SK-N-SH treated with all-trans-retinoic acid at 6 μM for 48 hours (cell line): ENCODE results near the gene AAR2.

Experiments used
- ATAC-seq: fragments of 200-7000 bp; cut with Tn5 transposase; 3 replicates; pipeline ENCODE4 v1.9.1; 2020; ENCODE audit warnings: mild to moderate bottlenecking, moderate library complexity
- ARNTL ChIP-seq: fragments of 450-650 bp; formaldehyde crosslinking; IDR thresholded peaks from 2 replicates; pipeline ENCODE4 v1.5.0; 2020; ENCODE audit warnings: low read depth, mild to moderate bottlenecking, moderate library complexity, borderline replicate concordance
- BACH2 ChIP-seq: fragments of 250-450 bp; sonication (Bioruptor Pico); IDR thresholded peaks from 2 replicates; pipeline ENCODE4 v1.9.0; 2021; ENCODE audit warnings: mild to moderate bottlenecking, borderline replicate concordance
- CSDC2 ChIP-seq: fragments of 250-450 bp; sonication (Bioruptor Pico); IDR thresholded peaks from 2 replicates; pipeline ENCODE4 v1.5.0; 2020; ENCODE audit warnings: mild to moderate bottlenecking, moderate library complexity
- ESRRG ChIP-seq: fragments of 250-450 bp; sonication (Bioruptor Pico); IDR thresholded peaks from 2 replicates; pipeline ENCODE4 v1.6.1; 2021; ENCODE audit warnings: mild to moderate bottlenecking
- GLIS3 ChIP-seq: fragments of 250-450 bp; sonication (Bioruptor Pico); IDR thresholded peaks from 2 replicates; pipeline ENCODE4 v1.5.0; 2020; ENCODE audit warnings: mild to moderate bottlenecking, moderate library complexity
- ISL1 ChIP-seq: fragments of 250-450 bp; sonication (Bioruptor Pico); IDR thresholded peaks from 2 replicates; pipeline ENCODE4 v2.1.2; 2022; ENCODE audit warnings: mild to moderate bottlenecking, moderate library complexity
- OSR1 ChIP-seq: fragments of 250-450 bp; sonication (Bioruptor Pico); IDR thresholded peaks from 2 replicates; pipeline ENCODE4 v1.8.0; 2022; ENCODE audit warnings: moderate library complexity, mild to moderate bottlenecking, inconsistent platforms
- PPARA ChIP-seq: fragments of 250-450 bp; sonication (Bioruptor Pico); IDR thresholded peaks from 2 replicates; pipeline ENCODE4 v1.5.0; 2020; ENCODE audit warnings: mild to moderate bottlenecking, borderline replicate concordance
- RARB ChIP-seq: fragments of 250-450 bp; sonication (Bioruptor Pico); IDR thresholded peaks from 2 replicates; pipeline ENCODE4 v1.8.0; 2021; ENCODE audit warnings: mild to moderate bottlenecking, moderate library complexity
- SNAI2 ChIP-seq: fragments of 250-450 bp; sonication (Bioruptor Pico); IDR thresholded peaks from 2 replicates; pipeline ENCODE4 v1.5.0; 2020; ENCODE audit warnings: mild to moderate bottlenecking, moderate library complexity
- TCF4 ChIP-seq: fragments of 250-450 bp; sonication (Bioruptor Pico); IDR thresholded peaks from 2 replicates; pipeline ENCODE4 v1.8.0; 2021; ENCODE audit warnings: mild to moderate bottlenecking, moderate library complexity, borderline replicate concordance
- TOX ChIP-seq: fragments of 250-450 bp; sonication (Bioruptor Pico); IDR thresholded peaks from 2 replicates; pipeline ENCODE4 v1.8.0; 2021; ENCODE audit warnings: mild to moderate bottlenecking, moderate library complexity, borderline replicate concordance
- ZC3H10 ChIP-seq: fragments of 250-450 bp; sonication (Bioruptor Pico); IDR thresholded peaks from 2 replicates; pipeline ENCODE4 v1.5.1; 2021; ENCODE audit warnings: mild to moderate bottlenecking, moderate library complexity
- ZFP3 ChIP-seq: fragments of 250-450 bp; sonication (Bioruptor Pico); IDR thresholded peaks from 2 replicates; pipeline ENCODE4 v1.5.0; 2020; ENCODE audit warnings: mild to moderate bottlenecking, moderate library complexity
- ZFP30 ChIP-seq: fragments of 450-650 bp; formaldehyde crosslinking; IDR thresholded peaks from 2 replicates; pipeline ENCODE4 v1.5.0; 2022; ENCODE audit warnings: mild to moderate bottlenecking, moderate library complexity
- ZNF565 ChIP-seq: fragments of 450-650 bp; formaldehyde crosslinking; conservative IDR thresholded peaks from 2 replicates; pipeline ENCODE4 v1.5.0; 2020; ENCODE audit warnings: low read depth, mild to moderate bottlenecking, moderate library complexity
- ZNF70 ChIP-seq: fragments of 450-650 bp; formaldehyde crosslinking; IDR thresholded peaks from 2 replicates; pipeline ENCODE4 v1.5.0; 2020; ENCODE audit warnings: mild to moderate bottlenecking, moderate library complexity
- ZNF8 ChIP-seq: fragments of 450-650 bp; formaldehyde crosslinking; IDR thresholded peaks from 2 replicates; pipeline ENCODE4 v1.5.0; 2020; ENCODE audit warnings: mild to moderate bottlenecking, moderate library complexity
- TF ChIP-seq, protein P1 (sequence below): fragments of 250-450 bp; sonication (Bioruptor Pico); IDR thresholded peaks from 2 replicates; pipeline ENCODE4 v1.8.0; 2021; ENCODE audit warnings: low read depth, mild to moderate bottlenecking, moderate library complexity, borderline replicate concordance
- TF ChIP-seq, protein P2 (sequence below): fragments of 250-450 bp; sonication (Bioruptor Pico); IDR thresholded peaks from 2 replicates; pipeline ENCODE4 v1.5.1; 2021; ENCODE audit warnings: mild to moderate bottlenecking, moderate library complexity
- TF ChIP-seq, protein P3 (sequence below): fragments of 250-450 bp; sonication (Bioruptor Pico); IDR thresholded peaks from 2 replicates; pipeline ENCODE4 v1.5.1; 2020; ENCODE audit warnings: low read depth, mild to moderate bottlenecking, moderate library complexity

AAR2 gene

DNA sequence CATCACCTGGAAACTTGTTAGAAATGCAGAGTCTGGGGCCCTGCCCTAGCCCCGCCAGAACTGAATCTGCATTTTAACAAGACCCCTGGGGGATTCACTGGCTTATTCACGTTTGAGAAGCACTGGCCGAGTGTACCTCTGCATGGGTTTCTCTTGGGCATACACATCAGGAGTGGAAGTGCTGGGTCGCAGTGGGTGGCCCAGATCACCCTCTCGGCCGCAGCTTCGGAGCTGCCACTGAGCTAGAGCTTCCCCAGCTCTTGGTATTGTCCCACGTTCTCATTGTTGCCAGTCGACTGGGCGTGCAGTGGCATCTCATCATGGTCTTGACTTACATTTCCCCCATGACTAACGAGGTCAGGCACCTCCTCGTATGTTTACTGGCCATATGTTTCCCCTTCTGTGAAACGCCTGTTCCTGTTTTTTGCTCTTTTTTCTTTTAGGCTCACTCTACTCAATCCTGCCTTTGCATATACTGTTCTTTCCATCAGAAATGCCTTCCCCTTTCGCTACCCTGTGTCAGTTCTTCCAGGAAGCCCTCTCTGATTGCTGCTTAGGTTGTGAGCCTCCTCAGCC, 66.8 kb downstream of the AAR2 start:
- TF ChIP-seq PPARA (CRISPR knock-in tag), result no peak
- no peak for TF ChIP-seq GLIS3 (CRISPR knock-in tag)
- TF ChIP-seq BACH2 (CRISPR knock-in tag), result no peak
- TF ChIP-seq CSDC2 (CRISPR knock-in tag), result no peak
- no peak for TF ChIP-seq ZNF70 (CRISPR knock-in tag)
- no peak for TF ChIP-seq ZC3H10 (CRISPR knock-in tag)
- TF ChIP-seq ARNTL (CRISPR knock-in tag), result no peak
- no peak for TF ChIP-seq ESRRG (CRISPR knock-in tag)
- no peak for TF ChIP-seq TOX (CRISPR knock-in tag)
- TF ChIP-seq ZNF8, result no peak
- no peak for TF ChIP-seq SNAI2 (CRISPR knock-in tag)
- no peak for TF ChIP-seq ZNF565 (CRISPR knock-in tag)
- no peak for TF ChIP-seq ISL1
- ATAC-seq, result no peak

DNA sequence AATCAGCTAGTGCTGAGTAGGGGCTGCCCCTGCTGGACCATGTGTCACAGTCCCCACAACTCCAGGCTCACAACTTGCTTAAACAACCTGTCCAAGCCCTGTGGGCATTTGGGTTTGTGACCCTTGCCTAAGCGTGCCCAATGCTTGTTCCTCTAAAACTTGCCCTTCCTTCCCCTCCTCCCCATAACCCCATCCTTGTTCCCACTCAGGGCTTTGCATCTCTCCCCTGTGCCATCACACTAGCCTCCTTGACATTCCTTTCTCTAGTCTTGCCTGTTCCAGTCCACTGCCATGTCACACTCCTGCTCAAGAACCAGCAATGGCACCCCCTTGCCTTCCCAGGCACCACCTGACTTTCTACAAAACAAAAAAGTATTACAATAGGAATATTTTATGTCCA, 67.6 kb downstream of the AAR2 start:
- TF ChIP-seq, protein P1, sequence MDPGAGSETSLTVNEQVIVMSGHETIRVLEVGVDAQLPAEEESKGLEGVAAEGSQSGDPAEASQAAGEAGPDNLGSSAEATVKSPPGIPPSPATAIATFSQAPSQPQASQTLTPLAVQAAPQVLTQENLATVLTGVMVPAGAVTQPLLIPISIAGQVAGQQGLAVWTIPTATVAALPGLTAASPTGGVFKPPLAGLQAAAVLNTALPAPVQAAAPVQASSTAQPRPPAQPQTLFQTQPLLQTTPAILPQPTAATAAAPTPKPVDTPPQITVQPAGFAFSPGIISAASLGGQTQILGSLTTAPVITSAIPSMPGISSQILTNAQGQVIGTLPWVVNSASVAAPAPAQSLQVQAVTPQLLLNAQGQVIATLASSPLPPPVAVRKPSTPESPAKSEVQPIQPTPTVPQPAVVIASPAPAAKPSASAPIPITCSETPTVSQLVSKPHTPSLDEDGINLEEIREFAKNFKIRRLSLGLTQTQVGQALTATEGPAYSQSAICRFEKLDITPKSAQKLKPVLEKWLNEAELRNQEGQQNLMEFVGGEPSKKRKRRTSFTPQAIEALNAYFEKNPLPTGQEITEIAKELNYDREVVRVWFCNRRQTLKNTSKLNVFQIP (CRISPR knock-in tag), result no peak
- TF ChIP-seq ESRRG (CRISPR knock-in tag), result no peak
- TF ChIP-seq OSR1 (CRISPR knock-in tag), result no peak
- TF ChIP-seq ISL1, result no peak
- no peak for TF ChIP-seq PPARA (CRISPR knock-in tag)
- TF ChIP-seq, protein P2, sequence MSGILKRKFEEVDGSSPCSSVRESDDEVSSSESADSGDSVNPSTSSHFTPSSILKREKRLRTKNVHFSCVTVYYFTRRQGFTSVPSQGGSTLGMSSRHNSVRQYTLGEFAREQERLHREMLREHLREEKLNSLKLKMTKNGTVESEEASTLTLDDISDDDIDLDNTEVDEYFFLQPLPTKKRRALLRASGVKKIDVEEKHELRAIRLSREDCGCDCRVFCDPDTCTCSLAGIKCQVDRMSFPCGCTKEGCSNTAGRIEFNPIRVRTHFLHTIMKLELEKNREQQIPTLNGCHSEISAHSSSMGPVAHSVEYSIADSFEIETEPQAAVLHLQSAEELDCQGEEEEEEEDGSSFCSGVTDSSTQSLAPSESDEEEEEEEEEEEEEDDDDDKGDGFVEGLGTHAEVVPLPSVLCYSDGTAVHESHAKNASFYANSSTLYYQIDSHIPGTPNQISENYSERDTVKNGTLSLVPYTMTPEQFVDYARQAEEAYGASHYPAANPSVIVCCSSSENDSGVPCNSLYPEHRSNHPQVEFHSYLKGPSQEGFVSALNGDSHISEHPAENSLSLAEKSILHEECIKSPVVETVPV (CRISPR knock-in tag), result no peak
- TF ChIP-seq ZNF70 (CRISPR knock-in tag), result no peak
- no peak for TF ChIP-seq TOX (CRISPR knock-in tag)
- no peak for TF ChIP-seq SNAI2 (CRISPR knock-in tag)
- TF ChIP-seq GLIS3 (CRISPR knock-in tag), result no peak
- TF ChIP-seq CSDC2 (CRISPR knock-in tag), result no peak
- TF ChIP-seq RARB (CRISPR knock-in tag), result no peak
- no peak for TF ChIP-seq ZFP30 (CRISPR knock-in tag)
- no peak for TF ChIP-seq TCF4
- TF ChIP-seq ZNF565 (CRISPR knock-in tag), result no peak
- TF ChIP-seq ARNTL (CRISPR knock-in tag), result no peak
- TF ChIP-seq, protein P3, sequence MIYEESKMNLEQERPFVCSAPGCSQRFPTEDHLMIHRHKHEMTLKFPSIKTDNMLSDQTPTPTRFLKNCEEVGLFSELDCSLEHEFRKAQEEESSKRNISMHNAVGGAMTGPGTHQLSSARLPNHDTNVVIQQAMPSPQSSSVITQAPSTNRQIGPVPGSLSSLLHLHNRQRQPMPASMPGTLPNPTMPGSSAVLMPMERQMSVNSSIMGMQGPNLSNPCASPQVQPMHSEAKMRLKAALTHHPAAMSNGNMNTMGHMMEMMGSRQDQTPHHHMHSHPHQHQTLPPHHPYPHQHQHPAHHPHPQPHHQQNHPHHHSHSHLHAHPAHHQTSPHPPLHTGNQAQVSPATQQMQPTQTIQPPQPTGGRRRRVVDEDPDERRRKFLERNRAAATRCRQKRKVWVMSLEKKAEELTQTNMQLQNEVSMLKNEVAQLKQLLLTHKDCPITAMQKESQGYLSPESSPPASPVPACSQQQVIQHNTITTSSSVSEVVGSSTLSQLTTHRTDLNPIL (CRISPR knock-in tag), result no peak
- no peak for TF ChIP-seq ZNF8
- TF ChIP-seq ZFP3 (CRISPR knock-in tag), result no peak
- ATAC-seq, result no peak

DNA sequence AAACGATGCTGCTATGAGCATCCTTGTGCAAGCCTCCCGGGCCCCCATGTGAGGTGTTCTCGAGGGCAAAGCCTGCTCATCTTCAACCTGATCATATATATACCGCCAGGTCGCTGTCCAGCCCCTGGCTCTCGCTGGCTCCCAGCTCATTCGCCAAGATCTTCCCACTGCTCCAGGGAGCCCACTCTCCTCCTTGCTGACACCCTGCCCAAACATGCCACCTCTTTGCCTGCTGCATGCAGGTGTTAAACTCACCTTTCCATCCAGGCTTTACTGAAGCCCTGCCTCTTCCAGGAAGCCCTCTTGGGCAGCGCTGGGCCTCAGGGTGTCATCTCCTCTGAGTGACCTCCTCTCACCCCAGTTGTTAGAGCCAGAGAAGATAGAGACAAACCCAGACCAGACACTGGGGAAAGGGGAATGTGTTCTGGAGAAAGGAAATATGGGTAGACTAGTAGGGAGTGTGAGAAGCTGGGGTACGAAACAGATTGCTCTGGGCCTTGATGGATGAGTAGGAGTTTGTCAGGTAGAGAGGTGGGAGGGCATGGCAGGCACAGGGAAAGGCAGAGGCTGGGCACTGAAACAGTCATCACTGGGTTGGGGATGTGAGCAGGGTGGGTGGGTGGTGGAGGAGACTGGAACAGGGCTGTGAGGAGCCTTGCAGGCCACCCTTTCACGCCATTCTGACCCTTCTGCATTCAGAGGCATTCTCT, 68.7 kb downstream of the AAR2 start:
- TF ChIP-seq RARB (CRISPR knock-in tag) (no peak), ZFP3 (CRISPR knock-in tag) (0 out of 2 replicates have a peak, but pooled peaks have one; percentile 73), ZFP30 (CRISPR knock-in tag) (no peak)

DNA sequence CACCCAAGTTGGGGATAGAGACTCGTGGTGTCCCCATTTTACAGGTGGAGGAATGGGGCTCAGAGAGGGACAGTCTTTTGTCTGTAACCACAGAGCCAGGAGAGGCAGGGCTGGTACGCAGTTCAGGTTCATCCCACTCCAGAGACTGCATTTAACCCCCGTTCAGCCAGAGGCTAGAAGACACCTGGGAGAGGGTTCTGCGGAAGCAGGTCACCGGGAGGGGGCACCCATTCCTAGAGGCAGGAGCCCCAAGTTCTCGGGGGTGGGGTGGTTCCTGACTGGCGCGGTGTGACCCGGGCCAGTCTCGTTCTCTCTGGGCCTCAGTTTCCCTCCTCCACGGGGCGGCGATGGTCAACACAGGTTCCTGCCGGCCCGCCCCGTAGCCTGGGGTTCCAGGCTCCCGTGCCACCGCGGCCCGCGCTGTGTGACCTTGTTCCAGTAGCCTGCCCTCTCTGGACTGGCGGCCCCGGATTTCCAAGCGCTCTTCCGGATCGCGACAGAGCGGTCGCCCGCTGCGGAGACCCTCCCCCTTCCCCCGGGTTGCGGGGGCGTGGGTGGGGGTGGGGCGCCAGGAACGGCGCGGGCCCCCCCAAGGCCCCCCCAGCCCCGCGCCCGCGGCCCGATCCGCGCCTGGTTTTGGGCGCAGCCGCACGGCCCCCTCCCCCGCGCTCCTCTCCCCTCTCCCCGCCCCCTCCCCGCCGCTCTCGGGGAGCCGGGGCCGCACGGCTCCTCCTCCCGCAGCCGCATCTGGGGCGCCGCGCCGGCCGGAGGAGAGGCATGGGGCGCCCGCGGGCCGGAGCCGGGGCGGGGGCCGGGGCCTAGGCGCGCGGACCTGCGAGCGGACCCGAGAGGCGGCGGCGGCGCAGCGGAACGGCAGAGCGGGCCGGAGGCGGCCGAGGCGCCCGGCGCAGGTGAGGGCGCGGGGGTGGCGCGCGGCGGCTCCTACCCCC, 69.6 kb downstream of the AAR2 start, which contains the start of gene DLGAP4:
Gene DLGAP4, plus strand, starts transcription at position 738 of the 950 bp plus-strand sequence. CDS start 125,379 bp downstream, outside the sequence.
- ATAC-seq, result no peak
- TF ChIP-seq SNAI2 (CRISPR knock-in tag), result no peak
- peak; percentile 42; the same call in 1 of the 2 replicates for TF ChIP-seq GLIS3 (CRISPR knock-in tag)
- TF ChIP-seq, all 23 proteins: peak for 1

More for the DNA sequence above, 68.7 kb downstream of the AAR2 start:
- no peak for ATAC-seq
